NCI-H2171 (cell line): ENCODE measurements around the gene LTB4R2.
A peak's percentile ranks its signal among the peaks of the same experiment; 100 is the strongest.
"Not testable (repeated sequence)": the region's sequence is repeated elsewhere in the genome, so short reads cannot be mapped to it uniquely, and the experiment has no call there.

Source experiments
- DNase-seq: peaks from one replicate; lab custom pipeline; 2025; lab: John Stamatoyannopoulos, UW

Gene LTB4R2

GRCh38 chr14:24321212-24321975, 11.5 kb downstream of the LTB4R2 start:
- no peak for DNase-seq

GRCh38 chr14:24322672-24323071, 12.7 kb downstream of the LTB4R2 start:
- no peak for DNase-seq

GRCh38 chr14:24323341-24323740, 13.4 kb downstream of the LTB4R2 start:
- DNase-seq: no peak

- no peak for DNase-seq
These were observed 14.1 kb downstream of the LTB4R2 start for GRCh38 chr14:24324024-24324423.

GRCh38 chr14:24325041-24325530, 15.1 kb downstream of the LTB4R2 start:
- no peak for DNase-seq

- DNase-seq: no peak
These were observed 16.0 kb downstream of the LTB4R2 start for GRCh38 chr14:24325963-24326362.

GRCh38 chr14:24327303-24327702, 17.4 kb downstream of the LTB4R2 start:
- DNase-seq: no peak

GRCh38 chr14:24327914-24328313, 18.0 kb downstream of the LTB4R2 start:
- not testable (repeated sequence) for DNase-seq

GRCh38 chr14:24329073-24329663, 19.2 kb downstream of the LTB4R2 start:
- DNase-seq: no peak

- no peak for DNase-seq
These were observed 19.8 kb downstream of the LTB4R2 start for GRCh38 chr14:24329736-24330135.

GRCh38 chr14:24330973-24331674, 21.2 kb downstream of the LTB4R2 start:
- DNase-seq: no peak

GRCh38 chr14:24331731-24332267, 21.9 kb downstream of the LTB4R2 start:
- DNase-seq: no peak

- DNase-seq: peak; percentile 93
These were observed 22.5 kb downstream of the LTB4R2 start for GRCh38 chr14:24332268-24332993.

GRCh38 chr14:24334431-24335291, 24.7 kb downstream of the LTB4R2 start, which contains the start of gene ADCY4:
ADCY4 (minus strand) TSS chr14:24335071; CDS start chr14:24334652, 419 bp downstream.
- no peak for DNase-seq

- no peak for DNase-seq
These were observed 25.7 kb downstream of the LTB4R2 start for GRCh38 chr14:24335461-24336171.

GRCh38 chr14:24337144-24337823, 27.3 kb downstream of the LTB4R2 start:
- DNase-seq: no peak

- DNase-seq: no peak
These were observed 27.9 kb downstream of the LTB4R2 start for GRCh38 chr14:24337824-24338175.

- DNase-seq: no peak
These were observed 28.9 kb downstream of the LTB4R2 start for GRCh38 chr14:24338843-24339242.

GRCh38 chr14:24339284-24340151, 29.6 kb downstream of the LTB4R2 start, which contains the start of gene RIPK3:
RIPK3 (minus strand) TSS chr14:24339991; CDS start chr14:24339826, 165 bp downstream.
- DNase-seq: no peak
